Measurements from ENCODE around the gene BBC3. TPM values are rescaled to one million over a fixed set of nuclear protein-coding genes. Genes with fewer than 3 reads are reported as not detected.
A peak's percentile ranks its signal among the peaks of the same experiment; 100 is the strongest.
"Not testable (repeated sequence)": the region's sequence is repeated elsewhere in the genome, so short reads cannot be mapped to it uniquely, and the experiment has no call there.

BBC3 gene
- total and polyA plus RNA-seq, 2 donors: 1.3 to 6.7 TPM

- not testable (repeated sequence) for H3K36me3 ChIP-seq (ENCODE audit: insufficient read depth); DNase-seq (ENCODE audit: extremely low spot score); H3K27ac ChIP-seq (ENCODE audit: low read depth); H3K4me1 ChIP-seq (ENCODE audit: insufficient read depth); H3K4me3 ChIP-seq (ENCODE audit: low read depth, low read length)
- 83% methylated on average over 8 of the region's 8 CpGs for WGBS
Observed at GRCh38 chr19:47253016-47253415, 22.0 kb upstream of the BBC3 start.

DNA sequence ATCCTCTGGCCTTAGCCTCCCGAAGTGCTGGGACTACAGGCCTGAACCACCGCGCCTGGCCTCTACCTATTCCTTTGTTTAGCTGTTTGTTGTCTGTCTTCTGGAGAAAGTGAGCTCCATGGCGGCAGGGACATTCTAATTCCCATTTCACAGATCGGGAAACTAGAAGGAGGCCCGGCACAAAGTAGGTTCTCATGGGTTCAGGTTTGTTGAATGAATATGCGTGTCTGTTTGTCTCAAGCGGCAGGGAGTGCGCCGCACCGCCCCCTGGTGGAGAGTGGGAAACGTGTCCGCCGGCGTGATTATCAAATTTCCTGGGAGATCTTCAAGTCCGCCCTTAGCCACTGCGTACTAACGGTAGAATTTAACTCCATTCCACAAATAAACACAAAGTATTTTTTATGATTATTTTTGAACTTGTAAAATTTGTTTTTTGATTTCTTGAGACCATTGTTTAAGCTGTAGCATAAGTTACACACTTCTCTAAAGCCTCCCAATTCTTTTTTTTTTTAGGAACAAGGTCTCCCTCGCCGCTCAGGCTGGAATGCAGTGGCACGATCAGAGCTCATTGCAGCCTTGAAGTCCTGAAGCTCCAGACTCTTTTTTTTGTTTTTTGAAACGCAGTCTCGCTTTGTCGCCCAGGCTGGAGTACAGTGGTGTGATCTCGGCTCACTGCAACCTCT, 16.4 kb upstream of the BBC3 start:
- no peaks in the 10 kb centered on the region for H3K4me1 ChIP-seq (ENCODE audit: insufficient read depth)
- no peak for DNase-seq (ENCODE audit: extremely low spot score)
- no peak overlapping the region for H3K4me3 ChIP-seq (ENCODE audit: low read depth, low read length)
- no peak overlapping the region for H3K27ac ChIP-seq (ENCODE audit: low read depth)
- H3K36me3 ChIP-seq (ENCODE audit: insufficient read depth): no peaks in the 10 kb centered on the region
- WGBS: 32% methylated on average over 25 of the region's 25 CpGs

DNA sequence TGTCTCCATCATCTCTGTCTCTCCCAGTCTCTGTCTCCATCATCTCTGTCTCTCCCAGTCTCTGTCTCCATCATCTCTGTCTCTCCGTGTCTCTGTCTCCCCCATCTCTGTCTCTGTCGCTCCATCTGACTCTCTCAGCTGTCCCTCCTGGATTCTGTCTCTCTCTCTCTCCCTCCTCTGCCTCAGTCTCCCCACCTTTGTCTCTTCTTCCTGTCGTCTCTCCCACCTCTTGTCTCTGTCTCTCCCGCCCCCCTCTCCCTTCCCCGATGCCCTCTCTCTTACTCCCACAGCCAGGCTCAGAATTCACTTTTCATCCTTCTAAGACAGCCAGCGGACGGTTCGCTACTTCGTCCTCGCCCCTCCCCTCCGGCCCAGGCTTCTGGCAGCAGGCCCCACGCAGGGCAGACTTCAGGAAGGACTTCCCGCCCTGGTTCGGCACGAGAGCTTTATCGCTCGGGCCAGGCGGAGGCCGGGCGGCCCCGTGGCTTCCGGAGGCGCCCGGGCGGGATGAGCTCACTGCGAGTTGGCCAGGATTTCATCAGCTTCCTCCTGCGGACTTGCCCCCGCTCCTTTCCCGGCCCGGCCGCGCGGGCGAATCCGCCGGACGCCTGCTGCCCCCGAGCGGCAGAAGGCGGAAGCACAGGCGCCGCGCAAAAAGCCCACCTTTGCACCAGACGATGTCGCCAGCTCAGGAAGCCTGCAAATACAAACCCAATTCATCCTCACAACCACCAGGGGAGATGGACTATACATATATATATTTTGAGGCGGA, 13.0 kb upstream of the BBC3 start:
- Histone ChIP-seq H3K4me1 (ENCODE audit: insufficient read depth) (no peaks in the 10 kb centered on the region), H3K27ac (ENCODE audit: low read depth) (peak overlapping the region; percentile 28), H3K4me3 (ENCODE audit: low read depth, low read length) (no peak overlapping the region), H3K36me3 (ENCODE audit: insufficient read depth) (no peaks in the 10 kb centered on the region)
- 3% methylated on average over 46 of the region's 46 CpGs for WGBS
- DNase-seq (ENCODE audit: extremely low spot score): peak; percentile 71

- no peaks in the 10 kb centered on the region for H3K36me3 ChIP-seq (ENCODE audit: insufficient read depth)
- WGBS: 19% methylated on average over 7 of the region's 9 CpGs
- H3K4me3 ChIP-seq (ENCODE audit: low read depth, low read length): no peak overlapping the region
- no peaks in the 10 kb centered on the region for H3K4me1 ChIP-seq (ENCODE audit: insufficient read depth)
- no peak overlapping the region for H3K27ac ChIP-seq (ENCODE audit: low read depth)
- DNase-seq (ENCODE audit: extremely low spot score): no peak
Observed at GRCh38 chr19:47243364-47243775, 12.4 kb upstream of the BBC3 start.

DNA sequence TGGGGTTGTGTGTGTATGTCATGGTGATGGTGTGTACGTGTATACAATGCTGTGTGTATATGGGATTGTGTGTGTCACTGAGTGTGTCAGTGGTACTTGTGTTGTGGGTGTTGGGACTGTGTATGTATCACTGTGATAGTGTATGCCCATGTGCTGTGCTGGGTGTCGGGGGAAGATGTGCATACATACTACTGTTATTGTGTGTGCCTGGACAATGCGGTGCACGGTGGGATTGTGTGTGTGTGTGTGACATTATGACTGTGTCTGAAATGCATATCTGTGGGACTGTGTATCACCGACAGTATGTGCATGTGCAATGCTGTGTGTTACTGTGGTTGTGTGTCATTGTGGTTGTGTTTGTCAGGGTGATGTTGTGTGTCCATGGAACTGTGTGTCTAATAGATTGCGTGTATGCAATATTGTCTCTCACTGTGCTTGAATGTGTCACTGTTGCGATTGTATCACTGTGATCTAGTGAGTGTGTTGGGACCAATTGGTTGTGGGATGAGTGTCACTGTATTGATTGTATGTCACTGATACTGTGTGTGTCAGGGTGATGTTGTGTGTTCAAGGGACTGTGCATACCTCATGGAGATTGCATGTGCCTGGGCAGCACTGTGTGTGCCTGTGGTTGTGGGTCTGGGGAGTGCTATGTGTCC, 11.0 kb upstream of the BBC3 start:
- 83% methylated on average over 7 of the region's 7 CpGs for WGBS
- no peak overlapping the region for H3K4me3 ChIP-seq (ENCODE audit: low read depth, low read length)
- no peaks in the 10 kb centered on the region for H3K36me3 ChIP-seq (ENCODE audit: insufficient read depth)
- H3K4me1 ChIP-seq (ENCODE audit: insufficient read depth): no peaks in the 10 kb centered on the region
- no peak overlapping the region for H3K27ac ChIP-seq (ENCODE audit: low read depth)
- no peak for DNase-seq (ENCODE audit: extremely low spot score)

DNA sequence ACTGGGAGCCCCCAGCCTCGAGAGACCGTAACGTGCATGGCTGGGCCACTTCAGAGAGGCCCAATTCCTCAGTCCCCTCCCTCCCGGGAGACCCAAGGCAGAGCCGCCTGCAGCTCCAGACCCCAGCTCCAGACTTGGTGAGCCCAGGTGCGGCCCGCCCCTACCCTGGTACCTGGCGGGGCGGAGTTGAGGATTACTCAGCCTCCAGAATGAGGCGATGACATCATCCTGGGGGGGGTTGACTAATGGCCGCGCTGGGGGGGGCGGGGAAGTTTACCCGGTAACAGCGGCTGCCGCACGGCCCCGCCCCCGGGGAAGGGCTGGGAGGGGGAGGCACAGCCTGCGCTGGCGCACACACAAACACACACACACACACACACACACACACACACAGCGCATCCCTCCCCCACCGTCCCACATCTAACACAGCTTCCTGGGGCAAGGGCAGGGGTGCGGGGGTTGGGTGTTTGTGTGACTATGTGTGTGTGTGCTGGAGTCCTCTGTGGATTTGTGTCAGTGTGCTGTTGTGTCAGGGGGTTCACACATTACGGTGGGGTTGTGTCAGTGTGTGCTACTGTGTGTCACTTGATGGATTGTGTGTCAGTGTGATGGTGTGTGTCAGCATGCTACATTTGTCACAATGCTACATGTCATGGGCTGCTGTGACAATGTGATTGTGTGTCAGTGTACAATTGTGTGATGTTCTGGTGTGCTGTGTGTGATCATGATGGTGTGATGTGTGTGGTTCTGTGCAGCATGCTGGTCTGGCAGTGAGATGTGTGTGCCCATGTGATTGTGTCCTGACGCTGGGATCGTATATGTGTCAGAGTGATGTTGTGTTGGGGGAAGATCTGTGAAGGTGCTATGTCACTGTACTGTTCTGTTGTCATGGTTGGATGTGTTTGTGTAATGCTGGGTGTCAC, 10.3 kb upstream of the BBC3 start:
- no peaks in the 10 kb centered on the region for H3K4me1 ChIP-seq (ENCODE audit: insufficient read depth)
- DNase-seq (ENCODE audit: extremely low spot score): no peak
- H3K4me3 ChIP-seq (ENCODE audit: low read depth, low read length): no peak overlapping the region
- no peaks in the 10 kb centered on the region for H3K36me3 ChIP-seq (ENCODE audit: insufficient read depth)
- WGBS: 9% methylated on average over 27 of the region's 27 CpGs
- no peak overlapping the region for H3K27ac ChIP-seq (ENCODE audit: low read depth)

- DNase-seq (ENCODE audit: extremely low spot score): no peak
- no peak overlapping the region for H3K4me3 ChIP-seq (ENCODE audit: low read depth, low read length)
- no peaks in the 10 kb centered on the region for H3K36me3 ChIP-seq (ENCODE audit: insufficient read depth)
- no peaks in the 10 kb centered on the region for H3K4me1 ChIP-seq (ENCODE audit: insufficient read depth)
- H3K27ac ChIP-seq (ENCODE audit: low read depth): no peak overlapping the region
- 66% methylated on average over 6 of the region's 6 CpGs for WGBS
Observed at GRCh38 chr19:47240556-47240955, 9.6 kb upstream of the BBC3 start.

GRCh38 chr19:47239610-47240296, 8.8 kb upstream of the BBC3 start:
- 3% methylated on average over 62 of the region's 62 CpGs for WGBS
- no peaks in the 10 kb centered on the region for H3K4me1 ChIP-seq (ENCODE audit: insufficient read depth)
- no peak overlapping the region for H3K27ac ChIP-seq (ENCODE audit: low read depth)
- no peaks in the 10 kb centered on the region for H3K36me3 ChIP-seq (ENCODE audit: insufficient read depth)
- DNase-seq (ENCODE audit: extremely low spot score): no peak
- H3K4me3 ChIP-seq (ENCODE audit: low read depth, low read length): peak overlapping the region; percentile 20

GRCh38 chr19:47239152-47239551, 8.2 kb upstream of the BBC3 start:
- Histone ChIP-seq H3K4me1 (ENCODE audit: insufficient read depth) (no peaks in the 10 kb centered on the region), H3K27ac (ENCODE audit: low read depth) (peak overlapping the region; percentile 6), H3K36me3 (ENCODE audit: insufficient read depth) (no peaks in the 10 kb centered on the region), H3K4me3 (ENCODE audit: low read depth, low read length) (peak overlapping the region; percentile 20)
- DNase-seq (ENCODE audit: extremely low spot score): no peak
- 9% methylated on average over 16 of the region's 16 CpGs for WGBS

DNA sequence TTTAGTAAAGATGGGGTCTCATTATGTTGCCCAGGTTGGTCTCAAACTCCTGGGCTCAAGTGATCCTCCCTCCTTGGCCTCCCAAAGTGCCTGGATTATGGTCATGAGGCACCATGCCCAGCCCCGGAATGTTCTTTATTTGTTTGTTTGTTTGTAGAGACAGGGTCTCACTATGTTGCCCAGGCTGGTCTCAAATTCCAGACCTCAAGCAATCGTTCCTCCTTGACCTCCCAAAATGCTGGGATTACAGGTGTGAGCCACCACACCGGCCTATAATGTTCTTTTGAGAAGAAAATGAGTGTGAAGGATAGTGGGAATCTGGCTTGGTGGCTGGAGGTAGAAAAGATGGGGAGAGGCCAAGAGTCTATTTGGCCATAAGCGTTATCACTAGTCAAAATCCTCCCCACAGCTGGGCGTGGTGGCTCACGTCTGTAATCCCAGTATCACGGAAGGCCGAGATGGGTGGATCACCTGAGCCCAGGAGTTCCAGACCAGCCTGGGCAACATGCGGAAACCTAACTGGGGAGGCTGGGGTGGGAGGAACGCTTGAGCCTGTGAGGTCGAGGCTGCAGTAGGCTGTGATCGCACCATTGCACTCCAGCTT, 5.2 kb upstream of the BBC3 start:
- DNase-seq (ENCODE audit: extremely low spot score): no peak
- H3K27ac ChIP-seq (ENCODE audit: low read depth): no peak overlapping the region
- H3K4me3 ChIP-seq (ENCODE audit: low read depth, low read length): no peak overlapping the region
- no peaks in the 10 kb centered on the region for H3K4me1 ChIP-seq (ENCODE audit: insufficient read depth)
- H3K36me3 ChIP-seq (ENCODE audit: insufficient read depth): no peaks in the 10 kb centered on the region
- 84% methylated on average over 12 of the region's 12 CpGs for WGBS

- WGBS: 55% methylated on average over 16 of the region's 16 CpGs
- H3K36me3 ChIP-seq (ENCODE audit: insufficient read depth): no peaks in the 10 kb centered on the region
- no peak for DNase-seq (ENCODE audit: extremely low spot score)
- peak overlapping the region; percentile 3 for H3K27ac ChIP-seq (ENCODE audit: low read depth)
- no peaks in the 10 kb centered on the region for H3K4me1 ChIP-seq (ENCODE audit: insufficient read depth)
- H3K4me3 ChIP-seq (ENCODE audit: low read depth, low read length): no peak overlapping the region
Observed at GRCh38 chr19:47232422-47233211, 1.6 kb upstream of the BBC3 start.

Measured in urinary bladder (tissue), 4 donors.